GM23338 (cell line): ENCODE results near the gene MAPRE2. TPM values are rescaled to one million over a fixed set of nuclear protein-coding genes. Genes with fewer than 3 reads are reported as not detected.

Source experiments
- ATAC-seq: fragments of 200-7000 bp; cut with Tn5 transposase; 3 replicates; pipeline ENCODE4 v1.9.1; 2020
- DNase-seq: peaks from one replicate; pipeline ENCODE4 v3.0.0-alpha.2; 2015; ENCODE audit warnings: low spot score
- H2AFZ ChIP-seq: fragments of 200-600 bp; sonication (generic); 2 replicates; pipeline ENCODE4 v1.8.0; 2016; ENCODE audit warnings: antibody characterized with exemption, mild to moderate bottlenecking, moderate library complexity
- H3F3A ChIP-seq: fragments of 200-600 bp; sonication (generic); replicated peaks from 2 replicates; pipeline ENCODE4 v1.8.0; 2017; ENCODE audit warnings: antibody characterized with exemption, mixed run types, low read depth
- H3K27ac ChIP-seq: fragments of 200-600 bp; sonication (generic); 2 replicates; pipeline ENCODE4 v1.6.1; 2016; ENCODE audit warnings: low read depth
- H3K27me3 ChIP-seq: fragments of 200-600 bp; sonication (generic); 2 replicates; pipeline ENCODE4 v1.8.0; 2016; ENCODE audit warnings: mild to moderate bottlenecking, mixed run types, moderate library complexity; ENCODE audit not compliant: insufficient read depth
- H3K36me3 ChIP-seq: fragments of 200-600 bp; sonication (generic); 2 replicates; pipeline ENCODE4 v1.8.0; 2016; ENCODE audit warnings: mild to moderate bottlenecking; ENCODE audit not compliant: insufficient read depth
- H3K4me1 ChIP-seq: fragments of 200-600 bp; sonication (generic); 2 replicates; pipeline ENCODE4 v1.8.0; 2016; ENCODE audit warnings: mild to moderate bottlenecking, moderate library complexity; ENCODE audit not compliant: insufficient read depth
- H3K4me2 ChIP-seq: fragments of 200-600 bp; sonication (generic); 2 replicates; pipeline ENCODE4 v1.7.1; 2017; ENCODE audit warnings: mixed run types
- H3K4me3 ChIP-seq: fragments of 200-600 bp; sonication (generic); 2 replicates; pipeline ENCODE4 v1.6.1; 2016; ENCODE audit warnings: mixed run types
- H3K79me2 ChIP-seq: fragments of 200-600 bp; sonication (generic); replicated peaks from 2 replicates; pipeline ENCODE4 v1.8.0; 2017; ENCODE audit warnings: mild to moderate bottlenecking; ENCODE audit not compliant: insufficient read depth
- H3K9me2 ChIP-seq: fragments of 200-600 bp; sonication (generic); 2 replicates; pipeline ENCODE4 v1.8.0; 2017; ENCODE audit not compliant: insufficient read depth
- H4K20me1 ChIP-seq: fragments of 200-600 bp; sonication (generic); replicated peaks from 2 replicates; pipeline ENCODE4 v1.8.0; 2017; ENCODE audit warnings: mild to moderate bottlenecking; ENCODE audit not compliant: insufficient read depth
- H3K27ac Mint-ChIP-seq: 2 replicates; pipeline ENCODE4 v1.8.0; 2020; ENCODE audit warnings: inconsistent platforms, mild to moderate bottlenecking, moderate library complexity, mixed read lengths
- H3K27me3 Mint-ChIP-seq: 3 replicates; pipeline ENCODE4 v1.8.0; 2022; ENCODE audit warnings: low read depth, mild to moderate bottlenecking, moderate library complexity, mixed read lengths, inconsistent platforms; ENCODE audit not compliant: insufficient read depth, poor library complexity
- H3K36me3 Mint-ChIP-seq: 3 replicates; pipeline ENCODE4 v1.8.0; 2021; ENCODE audit warnings: low read depth, mild to moderate bottlenecking, inconsistent platforms, moderate library complexity, mixed read lengths
- H3K4me1 Mint-ChIP-seq: 3 replicates; pipeline ENCODE4 v1.8.0; 2020; ENCODE audit warnings: mild to moderate bottlenecking, inconsistent platforms, mixed read lengths
- H3K4me3 Mint-ChIP-seq: 3 replicates; pipeline ENCODE4 v1.8.0; 2021; ENCODE audit warnings: moderate library complexity, mild to moderate bottlenecking, inconsistent platforms, mixed read lengths
- H3K9me3 Mint-ChIP-seq: 3 replicates; pipeline ENCODE4 v1.8.0; 2020; ENCODE audit warnings: moderate library complexity, mild to moderate bottlenecking, inconsistent platforms, mixed read lengths
- CREB1 ChIP-seq: fragments of 250-450 bp; sonication (Bioruptor Pico); IDR thresholded peaks from 2 replicates; pipeline ENCODE4 v1.5.0; 2020; ENCODE audit warnings: low read depth, mild to moderate bottlenecking, moderate library complexity
- EZH2 ChIP-seq: fragments of 200-600 bp; sonication (generic); IDR thresholded peaks from one replicate; pipeline ENCODE4 v1.8.0; 2017; ENCODE audit warnings: antibody characterized with exemption, mild to moderate bottlenecking, low read depth; ENCODE audit not compliant: unreplicated experiment
- JUNB ChIP-seq: IDR thresholded peaks from one replicate; pipeline ENCODE4 v1.6.1; 2016; ENCODE audit warnings: antibody characterized with exemption; ENCODE audit not compliant: unreplicated experiment
- NANOG ChIP-seq: IDR thresholded peaks from 2 replicates; pipeline ENCODE4 v1.6.1; 2016; ENCODE audit warnings: antibody characterized with exemption, borderline replicate concordance
- POLR2AphosphoS5 ChIP-seq: IDR thresholded peaks from 2 replicates; pipeline ENCODE4 v1.6.1; 2016; ENCODE audit warnings: antibody characterized with exemption, low read depth
- ZNF114 ChIP-seq: fragments of 250-450 bp; sonication (Bioruptor Pico); IDR thresholded peaks from 2 replicates; pipeline ENCODE4 v1.5.0; 2020; ENCODE audit warnings: mild to moderate bottlenecking, moderate library complexity
- ZNF331 ChIP-seq: fragments of 250-450 bp; sonication (Bioruptor Pico); IDR thresholded peaks from 2 replicates; pipeline ENCODE4 v1.5.0; 2020; ENCODE audit warnings: low read depth, mild to moderate bottlenecking, moderate library complexity
- polyA plus RNA-seq: library from polyadenylated mRNA; unstranded; fragments of >200 nt; fragmentation: Nextera tagmentation; extraction: Ambion mirVana; gene quantifications from 2 replicates; pipeline ENCODE4 v1.2.1, GENCODE V29; 2016
- total RNA-seq: library from RNA; depleted of rRNA; stranded (reverse); fragments of >200 nt; shearing (Covaris generic); gene quantifications from 2 replicates; pipeline ENCODE4 v1.2.3, GENCODE V29; 2014
- TF ChIP-seq, protein P1 (sequence below): IDR thresholded peaks from one replicate; pipeline ENCODE4 v1.6.1; 2018; ENCODE audit warnings: antibody characterized with exemption; ENCODE audit not compliant: unreplicated experiment
- TF ChIP-seq, protein P2 (sequence below), 2 experiments: fragments of 200-600 bp in 1 of 2; sonication (generic) in 1 of 2; conservative IDR thresholded peaks; 2 replicates each; pipeline versions ENCODE4 v1.5.1 to v1.6.1; 2016 to 2017; ENCODE audit warnings: antibody characterized with exemption in 2 of 2, low read depth in 2 of 2, mild to moderate bottlenecking in 2 of 2, moderate library complexity in 1 of 2

The MAPRE2 gene
- total and polyA plus RNA-seq, 2 experiments from 2014 or later = 17.8 to 40.4 TPM

DNA sequence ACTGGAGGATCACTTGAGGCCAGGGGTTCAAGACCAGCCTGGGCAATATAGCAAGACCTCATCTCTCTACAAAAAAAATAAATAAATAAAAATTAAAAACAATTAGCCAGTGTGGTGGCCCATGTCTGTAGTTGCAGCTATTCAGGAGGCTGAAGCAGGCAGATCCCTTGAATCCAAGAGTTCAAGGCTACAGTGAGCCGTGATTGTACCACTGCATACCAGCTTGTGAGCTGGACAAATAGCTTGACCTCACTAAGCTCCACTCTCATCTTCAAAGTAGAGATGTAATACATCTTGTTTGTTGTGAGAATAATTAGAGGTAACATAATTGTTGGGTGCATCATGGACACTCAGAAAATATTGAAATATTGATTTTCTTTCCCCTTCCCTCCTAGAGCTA is 31.1 kb upstream of the MAPRE2 start (continued):
- TF ChIP-seq, protein P1, sequence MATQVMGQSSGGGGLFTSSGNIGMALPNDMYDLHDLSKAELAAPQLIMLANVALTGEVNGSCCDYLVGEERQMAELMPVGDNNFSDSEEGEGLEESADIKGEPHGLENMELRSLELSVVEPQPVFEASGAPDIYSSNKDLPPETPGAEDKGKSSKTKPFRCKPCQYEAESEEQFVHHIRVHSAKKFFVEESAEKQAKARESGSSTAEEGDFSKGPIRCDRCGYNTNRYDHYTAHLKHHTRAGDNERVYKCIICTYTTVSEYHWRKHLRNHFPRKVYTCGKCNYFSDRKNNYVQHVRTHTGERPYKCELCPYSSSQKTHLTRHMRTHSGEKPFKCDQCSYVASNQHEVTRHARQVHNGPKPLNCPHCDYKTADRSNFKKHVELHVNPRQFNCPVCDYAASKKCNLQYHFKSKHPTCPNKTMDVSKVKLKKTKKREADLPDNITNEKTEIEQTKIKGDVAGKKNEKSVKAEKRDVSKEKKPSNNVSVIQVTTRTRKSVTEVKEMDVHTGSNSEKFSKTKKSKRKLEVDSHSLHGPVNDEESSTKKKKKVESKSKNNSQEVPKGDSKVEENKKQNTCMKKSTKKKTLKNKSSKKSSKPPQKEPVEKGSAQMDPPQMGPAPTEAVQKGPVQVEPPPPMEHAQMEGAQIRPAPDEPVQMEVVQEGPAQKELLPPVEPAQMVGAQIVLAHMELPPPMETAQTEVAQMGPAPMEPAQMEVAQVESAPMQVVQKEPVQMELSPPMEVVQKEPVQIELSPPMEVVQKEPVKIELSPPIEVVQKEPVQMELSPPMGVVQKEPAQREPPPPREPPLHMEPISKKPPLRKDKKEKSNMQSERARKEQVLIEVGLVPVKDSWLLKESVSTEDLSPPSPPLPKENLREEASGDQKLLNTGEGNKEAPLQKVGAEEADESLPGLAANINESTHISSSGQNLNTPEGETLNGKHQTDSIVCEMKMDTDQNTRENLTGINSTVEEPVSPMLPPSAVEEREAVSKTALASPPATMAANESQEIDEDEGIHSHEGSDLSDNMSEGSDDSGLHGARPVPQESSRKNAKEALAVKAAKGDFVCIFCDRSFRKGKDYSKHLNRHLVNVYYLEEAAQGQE = no peak
- TF ChIP-seq ZNF331 (CRISPR knock-in tag) (no peak), NANOG (no peak), POLR2AphosphoS5 (no peak), EZH2 (no peak), JUNB (no peak), ZNF114 (CRISPR knock-in tag) (no peak), CREB1 (no peak)
- TF ChIP-seq, protein P2, sequence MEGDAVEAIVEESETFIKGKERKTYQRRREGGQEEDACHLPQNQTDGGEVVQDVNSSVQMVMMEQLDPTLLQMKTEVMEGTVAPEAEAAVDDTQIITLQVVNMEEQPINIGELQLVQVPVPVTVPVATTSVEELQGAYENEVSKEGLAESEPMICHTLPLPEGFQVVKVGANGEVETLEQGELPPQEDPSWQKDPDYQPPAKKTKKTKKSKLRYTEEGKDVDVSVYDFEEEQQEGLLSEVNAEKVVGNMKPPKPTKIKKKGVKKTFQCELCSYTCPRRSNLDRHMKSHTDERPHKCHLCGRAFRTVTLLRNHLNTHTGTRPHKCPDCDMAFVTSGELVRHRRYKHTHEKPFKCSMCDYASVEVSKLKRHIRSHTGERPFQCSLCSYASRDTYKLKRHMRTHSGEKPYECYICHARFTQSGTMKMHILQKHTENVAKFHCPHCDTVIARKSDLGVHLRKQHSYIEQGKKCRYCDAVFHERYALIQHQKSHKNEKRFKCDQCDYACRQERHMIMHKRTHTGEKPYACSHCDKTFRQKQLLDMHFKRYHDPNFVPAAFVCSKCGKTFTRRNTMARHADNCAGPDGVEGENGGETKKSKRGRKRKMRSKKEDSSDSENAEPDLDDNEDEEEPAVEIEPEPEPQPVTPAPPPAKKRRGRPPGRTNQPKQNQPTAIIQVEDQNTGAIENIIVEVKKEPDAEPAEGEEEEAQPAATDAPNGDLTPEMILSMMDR (conservative IDR thresholded peaks at IDR 0.05; ENCODE audit: low read depth in 2 of 2) = no peak

DNA sequence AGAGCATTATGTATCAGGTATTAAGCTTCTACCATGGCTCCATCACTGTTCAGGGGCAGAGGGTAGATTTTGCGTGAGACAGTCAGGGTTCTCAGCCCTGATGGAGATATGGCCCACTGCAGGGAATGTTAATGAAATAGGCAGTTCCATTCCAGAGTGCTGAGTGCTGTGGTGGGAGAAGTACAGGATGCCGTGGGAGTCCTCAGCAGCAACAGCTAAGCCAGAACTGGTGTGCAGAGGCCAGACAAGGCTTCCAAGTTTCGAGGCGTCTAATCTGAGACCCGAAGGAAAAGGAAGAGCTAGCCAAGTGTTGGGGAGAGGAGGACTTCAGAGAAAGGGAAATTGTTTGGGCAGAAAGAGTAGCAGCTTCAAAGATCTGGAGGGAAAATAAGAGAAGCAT is 30.2 kb upstream of the MAPRE2 start:
- H3K36me3 Mint-ChIP-seq = no peaks in the 10 kb centered on the region
- H3K4me3 ChIP-seq = no peak overlapping the region
- no peak overlapping the region for H3K4me3 Mint-ChIP-seq
- no peak overlapping the region for H3K27ac Mint-ChIP-seq
- no peaks in the 10 kb centered on the region for H4K20me1 ChIP-seq
- no peaks in the 10 kb centered on the region for H3K9me2 ChIP-seq
- TF ChIP-seq, protein P1 = no peak
- H3K4me1 Mint-ChIP-seq = no peaks in the 10 kb centered on the region
- H2AFZ ChIP-seq = no peak overlapping the region
- no peaks in the 10 kb centered on the region for H3K27me3 ChIP-seq
- H3K27ac ChIP-seq = no peak overlapping the region
- no peaks in the 10 kb centered on the region for H3F3A ChIP-seq
- no peaks in the 10 kb centered on the region for H3K4me1 ChIP-seq
- H3K36me3 ChIP-seq = no peaks in the 10 kb centered on the region
- H3K79me2 ChIP-seq = no peaks in the 10 kb centered on the region
- no peak overlapping the region for H3K4me2 ChIP-seq
- DNase-seq = no peak
- H3K9me3 Mint-ChIP-seq = no peaks in the 10 kb centered on the region
- no peak for ATAC-seq
- H3K27me3 Mint-ChIP-seq = no peaks in the 10 kb centered on the region
